GM18505 (cell line): Measurements from ENCODE around the gene HAVCR2.
A peak's percentile ranks its signal among the peaks of the same experiment; 100 is the strongest.

Experiments used
- ATAC-seq: cut with Tn5 transposase; IDR thresholded peaks from one replicate; pipeline ENCODE4 v1.9.1; 2021; ENCODE audit not compliant: unreplicated experiment
- POLR2A ChIP-seq: IDR thresholded peaks from 4 replicates; pipeline ENCODE4 v1.6.1; 2011; ENCODE audit warnings: borderline replicate concordance; ENCODE audit not compliant: insufficient read depth, insufficient read length; ENCODE audit errors: extremely low read depth

HAVCR2 gene

DNA sequence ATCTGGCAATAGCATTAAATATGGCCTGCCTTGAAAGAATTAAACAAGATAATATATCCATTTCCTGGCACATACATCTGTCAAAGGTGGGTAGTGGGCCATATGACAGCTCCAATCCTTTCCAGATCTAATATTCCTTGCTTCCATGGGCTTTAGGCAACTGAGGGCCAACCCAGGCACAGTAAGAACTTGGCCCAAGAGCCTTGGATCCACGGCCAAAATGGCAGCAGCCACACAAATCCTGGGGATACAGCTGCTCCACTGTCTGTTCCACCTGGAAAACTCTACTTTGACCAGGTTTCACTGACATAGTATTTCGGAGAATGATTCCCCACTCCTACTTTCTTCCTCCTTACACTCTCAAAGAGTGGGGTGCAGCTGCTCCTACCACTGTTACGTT, 63.2 kb downstream of the HAVCR2 start:
- TF ChIP-seq POLR2A, result no peak
- ATAC-seq, result no peak

DNA sequence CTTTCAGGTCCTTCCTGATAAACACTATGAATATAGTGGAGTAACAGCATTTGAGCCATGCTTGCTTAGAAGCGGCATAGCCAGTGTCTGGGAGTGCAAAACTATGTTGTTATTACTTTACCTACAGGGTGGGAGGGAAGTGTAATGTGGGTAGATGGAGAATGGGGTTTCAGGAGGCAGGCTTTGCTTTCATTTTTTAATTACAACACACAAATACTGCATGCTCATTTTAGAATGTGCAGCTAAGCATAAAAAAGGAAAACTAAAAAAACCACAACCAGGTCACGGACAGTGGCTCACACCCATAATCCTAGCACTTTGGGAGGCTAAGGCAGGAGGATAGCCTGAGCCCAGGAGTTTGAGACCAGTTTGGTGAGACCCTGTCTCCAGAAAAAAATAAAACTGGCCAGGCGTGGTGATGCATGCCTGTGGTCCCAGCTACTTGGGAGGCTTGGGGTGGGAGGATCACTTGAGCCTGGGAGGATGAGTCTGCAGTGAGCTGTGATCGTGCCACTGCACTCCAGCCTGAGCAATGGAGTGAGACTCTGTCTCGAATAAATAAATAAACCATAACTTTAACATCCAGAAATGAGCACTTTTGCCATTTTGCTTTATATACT, 70.2 kb downstream of the HAVCR2 start:
- peak; percentile 50 for ATAC-seq
- TF ChIP-seq POLR2A, result no peak
